GM10266 (cell line): ENCODE data around the gene TBC1D23.

Source experiments
- DNase-seq: peaks from one replicate; pipeline ENCODE4 v3.0.0; 2012; ENCODE audit errors: extremely low spot score
- TF ChIP-seq, protein P1 (sequence below): IDR thresholded peaks from 2 replicates; pipeline ENCODE4 v1.5.1; 2012; ENCODE audit warnings: mild to moderate bottlenecking, low read depth; ENCODE audit not compliant: control insufficient read depth, insufficient read depth; ENCODE audit errors: missing control alignments

TBC1D23 gene

DNA sequence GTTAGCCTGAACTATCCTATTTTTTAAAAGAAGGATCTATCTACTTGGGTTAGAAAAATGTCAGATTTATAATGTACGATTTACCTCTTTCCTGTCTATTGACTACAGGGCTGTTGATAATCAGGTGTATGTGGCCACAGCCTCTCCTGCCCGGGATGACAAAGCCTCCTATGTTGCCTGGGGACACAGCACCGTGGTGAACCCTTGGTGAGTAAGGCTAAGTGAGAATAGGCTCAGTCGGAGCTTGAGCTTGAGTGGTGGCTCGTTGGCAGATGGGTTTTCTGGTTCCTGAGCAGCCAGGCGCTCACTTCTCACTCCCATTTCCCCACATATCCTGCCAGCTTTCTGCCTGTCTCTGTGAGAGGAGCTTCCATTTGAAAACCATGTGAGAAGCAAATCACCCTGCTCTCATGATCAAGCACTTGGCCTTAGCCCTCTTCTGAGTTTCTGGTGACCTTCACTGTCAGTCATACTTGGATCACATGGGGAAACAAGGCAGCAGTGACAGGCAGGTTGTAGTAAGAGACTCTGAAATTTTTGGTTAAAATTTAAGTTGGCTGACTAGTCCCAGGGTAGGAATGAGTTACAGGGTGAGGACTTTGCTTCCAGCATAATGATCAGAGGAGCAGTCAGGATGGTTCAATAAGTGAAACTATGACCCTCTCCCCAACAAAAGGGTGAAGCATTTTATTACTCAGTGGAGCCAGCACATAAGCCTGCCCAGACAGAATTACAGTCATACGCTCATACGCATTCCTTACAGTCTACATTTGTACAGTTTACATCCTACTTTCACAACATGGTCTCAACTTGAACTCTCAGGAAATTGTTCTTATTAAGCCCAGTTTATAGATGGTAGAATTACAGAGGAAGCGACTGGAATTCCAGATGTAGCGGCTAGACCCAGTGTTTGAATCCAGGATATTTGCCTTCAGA, 91.8 kb downstream of the TBC1D23 start:
- no peak for DNase-seq
- TF ChIP-seq, protein P1, sequence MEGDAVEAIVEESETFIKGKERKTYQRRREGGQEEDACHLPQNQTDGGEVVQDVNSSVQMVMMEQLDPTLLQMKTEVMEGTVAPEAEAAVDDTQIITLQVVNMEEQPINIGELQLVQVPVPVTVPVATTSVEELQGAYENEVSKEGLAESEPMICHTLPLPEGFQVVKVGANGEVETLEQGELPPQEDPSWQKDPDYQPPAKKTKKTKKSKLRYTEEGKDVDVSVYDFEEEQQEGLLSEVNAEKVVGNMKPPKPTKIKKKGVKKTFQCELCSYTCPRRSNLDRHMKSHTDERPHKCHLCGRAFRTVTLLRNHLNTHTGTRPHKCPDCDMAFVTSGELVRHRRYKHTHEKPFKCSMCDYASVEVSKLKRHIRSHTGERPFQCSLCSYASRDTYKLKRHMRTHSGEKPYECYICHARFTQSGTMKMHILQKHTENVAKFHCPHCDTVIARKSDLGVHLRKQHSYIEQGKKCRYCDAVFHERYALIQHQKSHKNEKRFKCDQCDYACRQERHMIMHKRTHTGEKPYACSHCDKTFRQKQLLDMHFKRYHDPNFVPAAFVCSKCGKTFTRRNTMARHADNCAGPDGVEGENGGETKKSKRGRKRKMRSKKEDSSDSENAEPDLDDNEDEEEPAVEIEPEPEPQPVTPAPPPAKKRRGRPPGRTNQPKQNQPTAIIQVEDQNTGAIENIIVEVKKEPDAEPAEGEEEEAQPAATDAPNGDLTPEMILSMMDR: no peak

DNA sequence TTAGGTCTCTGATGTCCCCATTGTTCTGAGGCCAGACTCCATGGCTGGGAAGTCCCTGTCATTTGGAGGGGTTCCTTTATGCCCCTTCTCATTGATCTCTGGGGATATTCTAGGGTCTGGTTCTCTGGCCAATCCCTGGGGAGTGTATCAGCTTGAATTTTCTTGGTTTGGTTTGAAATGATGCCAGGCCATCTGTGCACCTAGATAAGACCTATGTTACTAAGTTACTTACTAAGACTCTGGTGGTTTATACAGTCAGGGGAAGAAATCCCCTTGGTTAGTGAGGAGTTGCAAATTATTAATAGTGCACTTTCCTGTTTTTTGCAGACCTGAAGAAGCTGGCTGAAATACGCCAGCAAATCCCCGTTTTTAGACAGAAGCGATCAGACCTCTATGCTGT, 94.1 kb downstream of the TBC1D23 start:
- TF ChIP-seq, protein P1: no peak
- DNase-seq: no peak

DNA sequence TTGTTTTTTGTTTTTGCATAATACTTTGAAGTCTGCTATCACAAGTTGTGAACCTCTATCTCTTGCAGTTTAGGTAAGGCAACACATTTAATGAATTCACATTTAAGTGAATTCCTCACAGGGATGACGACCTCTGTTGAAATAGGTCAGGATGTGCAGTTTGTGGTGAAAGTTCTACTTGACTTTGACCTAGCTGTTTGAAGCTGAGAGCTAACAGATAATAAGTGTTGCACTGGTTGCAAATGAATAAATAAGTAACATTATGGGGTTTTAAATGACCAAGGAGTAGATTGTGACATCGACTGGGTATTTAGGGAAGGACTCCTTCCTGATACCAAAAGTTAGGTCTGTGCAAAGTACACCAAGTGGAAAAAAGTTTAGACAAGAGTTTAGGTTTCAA, 97.6 kb downstream of the TBC1D23 start:
- DNase-seq: no peak
- TF ChIP-seq, protein P1: no peak

DNA sequence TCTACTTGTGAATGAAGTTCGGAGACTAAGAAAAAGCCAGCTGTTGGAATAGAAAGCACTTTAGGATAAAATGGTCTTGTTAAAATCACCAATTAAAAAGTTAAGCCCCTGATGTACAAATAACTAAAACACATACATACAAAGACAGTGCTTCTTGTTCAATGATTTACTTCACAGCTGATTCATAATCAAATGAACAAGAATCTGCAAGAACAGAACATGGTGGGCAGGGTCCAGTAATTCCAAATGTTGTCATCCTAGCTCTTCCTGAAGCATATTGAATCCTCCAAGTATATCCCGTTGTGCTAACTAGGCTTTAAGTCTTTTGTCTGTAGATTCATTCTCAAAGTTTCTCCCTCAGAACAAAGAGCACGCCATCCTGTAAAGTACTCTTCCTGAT, 98.2 kb downstream of the TBC1D23 start:
- TF ChIP-seq, protein P1: no peak
- no peak for DNase-seq

DNA sequence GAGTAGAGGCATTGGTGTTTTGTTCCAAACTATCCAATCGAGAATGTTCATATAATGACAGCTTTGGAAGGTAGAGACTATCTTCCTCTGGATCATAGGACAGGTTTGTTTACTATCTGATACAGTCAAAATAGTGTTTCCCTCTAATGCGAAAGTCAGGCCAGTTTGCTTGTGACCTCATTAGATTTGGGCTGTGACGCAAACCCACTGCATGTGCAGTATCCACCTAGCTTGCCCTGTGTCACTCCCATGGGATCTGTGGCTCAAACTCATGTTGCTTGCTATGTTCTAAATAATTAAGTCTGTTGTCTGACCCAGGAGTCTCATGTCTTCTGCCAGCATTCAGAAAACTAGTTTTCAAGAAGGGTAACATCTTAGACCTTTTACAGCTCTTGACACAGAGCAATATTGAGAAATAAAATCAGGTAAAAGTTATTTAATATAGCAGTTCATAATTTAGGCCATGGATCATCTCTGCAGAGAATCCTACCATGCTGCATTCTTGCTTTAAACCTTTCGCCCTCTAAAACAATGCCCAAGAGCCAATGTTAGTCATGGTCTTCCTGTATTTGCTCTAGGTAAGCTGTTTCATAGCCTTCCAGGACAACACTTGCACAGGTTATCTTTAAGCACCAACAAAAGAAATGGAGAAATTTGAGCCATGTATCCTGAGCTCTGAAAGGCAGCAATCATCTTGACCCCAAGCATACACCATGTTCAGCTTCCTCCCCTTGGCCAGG, 100.1 kb downstream of the TBC1D23 start:
- TF ChIP-seq, protein P1: no peak
- no peak for DNase-seq

DNA sequence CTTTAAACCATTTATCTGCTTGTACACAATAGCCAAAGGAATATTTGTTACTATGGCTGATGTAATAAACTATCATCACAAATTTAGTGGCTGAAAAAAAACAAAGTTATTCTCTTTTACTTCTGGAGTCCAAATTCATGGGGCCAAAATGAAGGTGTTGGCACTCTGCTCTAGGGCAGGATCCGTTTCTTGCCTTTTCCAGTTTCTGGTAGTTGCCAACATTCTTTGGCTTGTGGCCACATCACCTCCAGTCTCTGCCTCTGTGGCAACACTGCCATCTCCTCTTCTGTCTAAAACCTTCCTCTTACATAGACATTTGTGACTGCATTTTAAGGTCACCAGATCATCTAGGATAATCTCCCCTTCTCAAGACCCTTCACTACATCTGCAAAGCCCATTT, 101.1 kb downstream of the TBC1D23 start:
- DNase-seq: no peak
- TF ChIP-seq, protein P1: no peak

DNA sequence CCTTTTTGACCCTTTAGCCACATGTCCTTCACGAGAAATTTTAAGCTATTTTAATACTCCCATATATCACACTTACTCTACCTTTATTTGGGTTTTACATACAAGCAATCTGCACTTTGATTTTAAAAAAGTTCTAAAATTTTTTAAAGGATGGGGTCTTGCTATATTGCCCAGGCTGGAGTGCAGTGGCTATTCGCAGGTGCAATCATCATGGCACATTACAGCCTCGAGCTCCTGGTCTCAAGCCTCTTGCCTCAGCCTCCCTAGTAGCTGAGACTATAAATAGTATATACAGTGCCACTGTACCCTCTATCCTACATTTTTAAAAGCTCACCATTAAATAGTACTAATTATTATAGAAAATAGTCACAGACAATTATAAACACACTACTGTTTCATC, 103.6 kb downstream of the TBC1D23 start:
- TF ChIP-seq, protein P1: no peak

More for the DNA sequence above, 103.6 kb downstream of the TBC1D23 start:
- no peak for DNase-seq
